Osteoblast (primary cell): ENCODE data around the gene RNASE11. TPM values are rescaled to one million over a fixed set of nuclear protein-coding genes. Genes with fewer than 3 reads are reported as not detected.
"Not testable (repeated sequence)": the region's sequence is repeated elsewhere in the genome, so short reads cannot be mapped to it uniquely, and the experiment has no call there.

ENCODE experiments used
- DNase-seq: peaks from one replicate; pipeline ENCODE4 v3.0.0; 2011; ENCODE audit warnings: low spot score, mixed read lengths; ENCODE audit not compliant: insufficient read length; ENCODE audit errors: missing footprints
- H2AFZ ChIP-seq: 2 replicates; pipeline ENCODE4 v1.6.0; 2011; ENCODE audit warnings: mild to moderate bottlenecking, low read length
- H3K27ac ChIP-seq: 2 replicates; pipeline ENCODE4 v1.5.1; 2011; ENCODE audit warnings: mild to moderate bottlenecking, low read depth, low read length, moderate library complexity
- H3K27me3 ChIP-seq: 2 replicates; pipeline ENCODE4 v1.6.0; 2012; ENCODE audit warnings: mild to moderate bottlenecking, control low read depth, inconsistent platforms, low read length, moderate library complexity; ENCODE audit not compliant: insufficient read depth
- H3K36me3 ChIP-seq: 2 replicates; pipeline ENCODE4 v1.5.1; 2011; ENCODE audit warnings: mild to moderate bottlenecking, low read length, control low read depth, moderate library complexity; ENCODE audit not compliant: insufficient read depth
- H3K4me1 ChIP-seq: 2 replicates; pipeline ENCODE4 v1.5.1; 2011; ENCODE audit warnings: mild to moderate bottlenecking, low read length, control low read depth, moderate library complexity; ENCODE audit not compliant: insufficient read depth
- H3K4me2 ChIP-seq: 2 replicates; pipeline ENCODE4 v1.6.0; 2011; ENCODE audit warnings: mild to moderate bottlenecking, low read length; ENCODE audit not compliant: insufficient read depth
- H3K4me3 ChIP-seq: fragments of 200-600 bp; sonication (generic); 3 replicates; pipeline ENCODE4 v1.5.1; 2012; ENCODE audit warnings: mild to moderate bottlenecking, low read length, inconsistent platforms; ENCODE audit not compliant: insufficient read depth
- H3K79me2 ChIP-seq: 2 replicates; pipeline ENCODE4 v1.6.0; 2012; ENCODE audit warnings: mild to moderate bottlenecking, low read length, control low read depth, inconsistent platforms; ENCODE audit not compliant: insufficient read depth
- H3K9me3 ChIP-seq: 2 replicates; pipeline ENCODE4 v1.5.1; 2011; ENCODE audit warnings: low read depth, low read length, control low read depth
- H4K20me1 ChIP-seq: 2 replicates; pipeline ENCODE4 v1.6.0; 2012; ENCODE audit warnings: mild to moderate bottlenecking, low read length, control low read depth; ENCODE audit not compliant: insufficient read depth
- total RNA-seq: library from RNA; depleted of rRNA; stranded (reverse); fragments of >200 nt; gene quantifications from 2 replicates; pipeline ENCODE4 v1.2.3, GENCODE V29; 2012
- TF ChIP-seq, protein P1 (sequence below): IDR thresholded peaks from 2 replicates; pipeline ENCODE4 v1.5.1; 2011; ENCODE audit warnings: mild to moderate bottlenecking, low read depth, low read length, moderate library complexity; ENCODE audit errors: extremely low read depth

Gene RNASE11
- total RNA-seq, 1 donor, result not detected

DNA sequence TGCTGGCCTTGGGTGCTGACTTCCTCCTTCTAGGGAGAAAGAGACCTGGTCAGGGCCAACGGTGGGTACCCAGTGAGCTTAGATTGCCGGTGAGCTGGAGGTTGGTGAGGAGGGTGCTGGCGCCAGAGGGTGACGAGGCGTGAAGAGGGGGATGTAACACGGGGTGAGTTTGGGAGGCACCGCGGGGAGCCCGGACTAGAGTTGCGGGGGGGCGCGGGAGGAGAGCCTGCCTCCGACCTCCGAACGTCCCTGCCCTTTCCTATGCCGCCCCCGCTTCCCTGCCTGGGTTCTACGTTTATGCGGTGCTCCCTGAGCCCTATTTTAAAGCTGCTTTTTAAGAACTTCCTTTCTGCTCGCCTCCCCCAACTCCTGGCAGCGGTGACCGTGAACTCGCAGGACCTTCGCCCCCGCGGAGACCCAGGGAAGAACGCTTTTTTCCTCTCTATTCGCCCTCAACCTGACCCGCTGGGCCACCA lies 35.1 kb upstream of the RNASE11 start:
- peaks cover 5% of the 10 kb centered on the region for H3K27me3 ChIP-seq
- no peak overlapping the region for H2AFZ ChIP-seq
- no peak for DNase-seq
- no peaks in the 10 kb centered on the region for H3K79me2 ChIP-seq
- TF ChIP-seq, protein P1, sequence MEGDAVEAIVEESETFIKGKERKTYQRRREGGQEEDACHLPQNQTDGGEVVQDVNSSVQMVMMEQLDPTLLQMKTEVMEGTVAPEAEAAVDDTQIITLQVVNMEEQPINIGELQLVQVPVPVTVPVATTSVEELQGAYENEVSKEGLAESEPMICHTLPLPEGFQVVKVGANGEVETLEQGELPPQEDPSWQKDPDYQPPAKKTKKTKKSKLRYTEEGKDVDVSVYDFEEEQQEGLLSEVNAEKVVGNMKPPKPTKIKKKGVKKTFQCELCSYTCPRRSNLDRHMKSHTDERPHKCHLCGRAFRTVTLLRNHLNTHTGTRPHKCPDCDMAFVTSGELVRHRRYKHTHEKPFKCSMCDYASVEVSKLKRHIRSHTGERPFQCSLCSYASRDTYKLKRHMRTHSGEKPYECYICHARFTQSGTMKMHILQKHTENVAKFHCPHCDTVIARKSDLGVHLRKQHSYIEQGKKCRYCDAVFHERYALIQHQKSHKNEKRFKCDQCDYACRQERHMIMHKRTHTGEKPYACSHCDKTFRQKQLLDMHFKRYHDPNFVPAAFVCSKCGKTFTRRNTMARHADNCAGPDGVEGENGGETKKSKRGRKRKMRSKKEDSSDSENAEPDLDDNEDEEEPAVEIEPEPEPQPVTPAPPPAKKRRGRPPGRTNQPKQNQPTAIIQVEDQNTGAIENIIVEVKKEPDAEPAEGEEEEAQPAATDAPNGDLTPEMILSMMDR, result no peak
- no peak overlapping the region for H3K27ac ChIP-seq
- peak overlapping the region; percentile 16 for H3K4me3 ChIP-seq
- no peaks in the 10 kb centered on the region for H3K9me3 ChIP-seq
- peaks cover 25% of the 10 kb centered on the region for H3K4me1 ChIP-seq
- no peaks in the 10 kb centered on the region for H4K20me1 ChIP-seq
- H3K4me2 ChIP-seq, result peak overlapping the region; percentile 44
- no peaks in the 10 kb centered on the region for H3K36me3 ChIP-seq

DNA sequence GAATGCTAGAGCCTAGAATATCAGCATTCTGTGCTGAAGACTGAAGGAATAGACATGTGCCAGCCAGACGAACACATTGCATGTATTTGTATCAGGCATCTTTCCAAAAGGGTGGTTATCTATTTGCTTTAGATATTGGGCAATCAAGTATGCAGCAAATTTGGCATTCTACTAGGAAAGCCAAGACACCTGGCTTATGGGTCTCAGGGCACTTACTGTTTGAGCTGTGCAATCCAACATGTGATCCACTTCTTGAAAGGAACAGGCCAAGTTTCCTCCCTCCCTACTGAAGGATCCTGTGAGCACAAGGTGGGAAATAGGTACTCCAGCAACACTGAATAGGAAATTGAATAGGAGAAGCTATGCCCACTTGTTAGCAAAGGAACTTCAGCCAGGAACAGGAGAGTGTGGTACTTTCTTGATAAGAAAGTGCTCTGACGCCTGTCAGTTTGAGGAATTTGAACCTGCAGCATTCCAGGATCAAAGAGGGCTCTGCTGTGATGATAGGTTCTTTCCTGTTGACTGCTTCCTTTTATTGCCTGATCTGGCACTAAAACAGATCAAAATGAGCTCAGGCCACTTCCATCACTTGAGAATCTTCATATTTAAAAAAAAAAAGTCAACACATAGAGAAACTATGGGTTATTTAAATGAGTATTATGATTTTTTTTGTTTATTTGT lies 33.1 kb upstream of the RNASE11 start:
- Histone ChIP-seq H3K27ac (no peak overlapping the region), H3K9me3 (no peaks in the 10 kb centered on the region), H3K4me1 (peaks cover 16% of the 10 kb centered on the region), H3K79me2 (no peaks in the 10 kb centered on the region), H4K20me1 (no peaks in the 10 kb centered on the region), H3K4me3 (no peak overlapping the region), H3K4me2 (no peak overlapping the region), H2AFZ (no peak overlapping the region), H3K36me3 (no peaks in the 10 kb centered on the region), H3K27me3 (peaks cover 2% of the 10 kb centered on the region)
- TF ChIP-seq, protein P1, result no peak
- no peak for DNase-seq

DNA sequence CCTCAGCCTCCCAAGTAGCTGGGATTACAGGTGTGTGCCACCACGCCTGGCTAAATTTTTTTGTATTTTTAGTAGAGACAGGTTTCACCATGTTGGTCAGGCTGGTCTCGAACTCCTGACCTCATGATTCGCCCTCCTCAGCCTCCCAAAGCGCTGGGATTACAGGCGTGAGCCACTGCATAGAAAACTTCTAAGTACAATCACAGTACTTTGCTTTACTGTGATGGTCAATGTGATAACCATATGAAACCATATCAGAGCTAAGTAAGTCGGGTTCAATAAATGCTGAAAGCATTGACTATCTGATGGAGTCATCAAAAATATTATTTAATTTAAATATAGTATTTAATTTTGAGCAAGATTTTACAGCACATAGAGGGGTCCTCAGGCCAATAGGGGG lies 31.9 kb upstream of the RNASE11 start:
- H3K9me3 ChIP-seq, H3K4me3 ChIP-seq, H3K36me3 ChIP-seq, H3K27ac ChIP-seq, H4K20me1 ChIP-seq, DNase-seq, H3K4me2 ChIP-seq, H3K27me3 ChIP-seq, H3K79me2 ChIP-seq, H2AFZ ChIP-seq: not testable (repeated sequence)
- H3K4me1 ChIP-seq, result peaks cover 15% of the 10 kb centered on the region

DNA sequence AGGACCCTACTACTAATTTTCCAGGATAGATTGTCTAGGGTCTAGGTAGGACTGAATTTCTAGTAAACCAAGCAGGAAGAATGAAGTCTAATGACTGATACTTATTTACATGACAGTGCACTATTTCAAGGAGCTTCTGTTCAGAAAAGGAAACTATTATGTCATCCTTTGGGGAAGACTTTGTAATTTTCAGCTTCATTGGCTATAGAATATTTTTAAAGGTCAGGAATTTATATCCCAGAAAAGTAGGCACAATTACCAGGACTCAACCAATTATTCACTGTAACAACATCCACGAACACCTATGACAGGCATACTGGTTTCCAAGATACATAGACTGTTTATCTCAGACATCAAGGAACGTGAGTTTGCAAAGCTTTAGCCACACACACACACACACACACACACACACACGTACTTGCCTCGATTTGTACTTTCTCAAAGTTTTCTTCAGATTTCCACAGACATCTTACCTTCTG lies 30.5 kb upstream of the RNASE11 start:
- no peak for DNase-seq
- H2AFZ ChIP-seq, result no peak overlapping the region
- H3K4me1 ChIP-seq, result peaks cover 8% of the 10 kb centered on the region
- H3K27me3 ChIP-seq, result peaks cover 2% of the 10 kb centered on the region
- no peak overlapping the region for H3K27ac ChIP-seq
- H3K9me3 ChIP-seq, result no peaks in the 10 kb centered on the region
- TF ChIP-seq, protein P1, result no peak
- H3K4me3 ChIP-seq, result no peak overlapping the region
- no peaks in the 10 kb centered on the region for H4K20me1 ChIP-seq
- H3K79me2 ChIP-seq, result no peaks in the 10 kb centered on the region
- H3K36me3 ChIP-seq, result no peaks in the 10 kb centered on the region
- H3K4me2 ChIP-seq, result no peak overlapping the region
